Testis (tissue), 2 donors: Measurements from ENCODE around the gene SLC25A21.

ENCODE experiments used
- POLR2A ChIP-seq: fragments of 450-650 bp; IDR thresholded peaks from one replicate; pipeline ENCODE4 v1.6.1; 2017; ENCODE audit warnings: antibody characterized with exemption, mild to moderate bottlenecking, moderate library complexity
- TF ChIP-seq, protein P1 (sequence below), 3 experiments: fragments of 450-650 bp in 2 of 3; fragments of 200-600 bp in 1 of 3; sonication (generic) in 1 of 3; IDR thresholded peaks; one replicate each; pipeline ENCODE4 v1.5.1; 2016 to 2019; ENCODE audit warnings: antibody characterized with exemption in 3 of 3, mild to moderate bottlenecking in 2 of 3, moderate library complexity in 1 of 3

DNA sequence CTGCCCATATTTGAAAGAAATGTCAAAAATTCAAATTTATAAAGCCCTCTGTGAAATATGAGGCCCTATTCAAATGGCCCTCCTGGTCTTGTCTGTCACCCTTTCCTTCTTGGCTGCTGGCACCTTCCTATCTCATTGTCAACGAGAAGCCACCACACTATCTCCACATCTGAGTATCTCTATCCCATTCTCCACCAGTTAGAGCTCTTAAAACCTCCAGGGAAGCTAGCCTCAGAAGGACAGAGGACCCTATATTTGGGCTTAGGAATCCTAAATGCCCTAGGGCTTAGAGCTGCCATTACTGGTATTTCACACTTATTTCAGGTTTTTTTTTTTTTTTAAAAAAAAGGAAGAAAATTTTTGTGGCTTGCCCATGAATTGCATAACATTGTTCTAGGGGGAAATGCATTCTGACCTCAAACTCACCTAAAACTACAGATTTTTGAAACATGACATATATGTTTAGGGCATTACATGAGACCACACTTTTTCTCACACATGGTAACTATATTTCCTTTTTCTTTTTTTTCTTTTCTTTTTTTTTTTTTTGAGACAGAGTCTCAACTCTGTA lies 25.0 kb downstream of the SLC25A21 start:
- no peak for TF ChIP-seq POLR2A
- TF ChIP-seq, protein P1, sequence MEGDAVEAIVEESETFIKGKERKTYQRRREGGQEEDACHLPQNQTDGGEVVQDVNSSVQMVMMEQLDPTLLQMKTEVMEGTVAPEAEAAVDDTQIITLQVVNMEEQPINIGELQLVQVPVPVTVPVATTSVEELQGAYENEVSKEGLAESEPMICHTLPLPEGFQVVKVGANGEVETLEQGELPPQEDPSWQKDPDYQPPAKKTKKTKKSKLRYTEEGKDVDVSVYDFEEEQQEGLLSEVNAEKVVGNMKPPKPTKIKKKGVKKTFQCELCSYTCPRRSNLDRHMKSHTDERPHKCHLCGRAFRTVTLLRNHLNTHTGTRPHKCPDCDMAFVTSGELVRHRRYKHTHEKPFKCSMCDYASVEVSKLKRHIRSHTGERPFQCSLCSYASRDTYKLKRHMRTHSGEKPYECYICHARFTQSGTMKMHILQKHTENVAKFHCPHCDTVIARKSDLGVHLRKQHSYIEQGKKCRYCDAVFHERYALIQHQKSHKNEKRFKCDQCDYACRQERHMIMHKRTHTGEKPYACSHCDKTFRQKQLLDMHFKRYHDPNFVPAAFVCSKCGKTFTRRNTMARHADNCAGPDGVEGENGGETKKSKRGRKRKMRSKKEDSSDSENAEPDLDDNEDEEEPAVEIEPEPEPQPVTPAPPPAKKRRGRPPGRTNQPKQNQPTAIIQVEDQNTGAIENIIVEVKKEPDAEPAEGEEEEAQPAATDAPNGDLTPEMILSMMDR (IDR thresholded peaks at IDR 0.05), result no peak
